Regular cardiac myocyte (primary cell): Measurements from ENCODE around the gene INPP4A. TPM values are rescaled to one million over a fixed set of nuclear protein-coding genes. Genes with fewer than 3 reads are reported as not detected.

ENCODE experiments used
- total RNA-seq: library from RNA; depleted of rRNA; stranded (reverse); fragments of >200 nt; gene quantifications from 2 replicates; pipeline ENCODE4 v1.2.3, GENCODE V29; 2014

The INPP4A gene
- total RNA-seq, result 25.4 and 27.0 TPM in 2 replicates

GRCh38 chr2:98444436-98445176 is at the start of gene INPP4A:
Gene INPP4A (plus strand): TSS chr2:98444858. CDS start chr2:98520049, 75,191 bp downstream.

GRCh38 chr2:98608116-98608961 is 163.7 kb downstream of the INPP4A start, which contains the start of the genes COA5 and UNC50:
Gene COA5 (minus strand): TSS chr2:98608512. CDS start chr2:98608405, 107 bp downstream.
Gene UNC50 (plus strand): TSS chr2:98608589. CDS start chr2:98609760, 1,171 bp downstream.

Other genes starting within 250 kb of the INPP4A start
- not detected in 2 replicates for gene CNGA3, start 98.4 kb upstream of the INPP4A start, total RNA-seq
- 18.2 and 25.1 TPM in 2 replicates for gene COA5, start 163.7 kb downstream of the INPP4A start, total RNA-seq
- 60.4 and 64.5 TPM in 2 replicates for gene UNC50, start 163.7 kb downstream of the INPP4A start, total RNA-seq